ENCODE results near the gene ZNF829. TPM values are rescaled to one million over a fixed set of nuclear protein-coding genes. Genes with fewer than 3 reads are reported as not detected.

ZNF829 gene
- total RNA-seq = 1.3 and 1.4 TPM in 2 replicates

GRCh38 chr19:36915992-36916830 lies at the start of gene ZNF829, which contains the start of gene ZNF568:
TSS of gene ZNF829 (minus strand) at chr19:36916291. CDS start at chr19:36915167, 1,124 bp downstream.
TSS of gene ZNF568 (plus strand) at chr19:36916332. CDS start at chr19:36922771, 6,439 bp downstream.

GRCh38 chr19:36850559-36851442 lies 65.3 kb downstream of the ZNF829 start, which contains the start of gene ZNF345:
TSS of gene ZNF345 (plus strand) at chr19:36850876. CDS start at chr19:36876831, 25,955 bp downstream.

Other genes with a start within 250 kb of the ZNF829 start
- 5.6 and 6.2 TPM in 2 replicates for gene ZNF461, start 249.5 kb downstream of the ZNF829 start, total RNA-seq
- gene ZNF567, start 228.7 kb downstream of the ZNF829 start, total RNA-seq = 5.8 and 7.5 TPM in 2 replicates
- gene ZNF850, start 143.5 kb downstream of the ZNF829 start, total RNA-seq = 3.2 and 3.9 TPM in 2 replicates
- gene ZNF790, start 77.9 kb downstream of the ZNF829 start, total RNA-seq = 4.9 and 9.1 TPM in 2 replicates
- 1.9 and 3.0 TPM in 2 replicates for gene ZNF345, start 65.4 kb downstream of the ZNF829 start, total RNA-seq
- 5.5 and 7.0 TPM in 2 replicates for gene ZNF568, start within 50 bp of the ZNF829 start, total RNA-seq
- gene ZNF420, start 162.1 kb upstream of the ZNF829 start, total RNA-seq = 5.5 and 11.6 TPM in 2 replicates

Data from epithelial cell of umbilical artery (primary cell).